Embryonic facial prominence (tissue), 1 donor: ENCODE results near the gene HSPD1.
"Not testable (repeated sequence)": the region's sequence is repeated elsewhere in the genome, so short reads cannot be mapped to it uniquely, and the experiment has no call there.

Source experiments
- DNase-seq: peaks from one replicate; pipeline ENCODE4 v3.0.0-alpha.2; 2016; ENCODE audit errors: extremely low spot score

HSPD1 gene

DNA sequence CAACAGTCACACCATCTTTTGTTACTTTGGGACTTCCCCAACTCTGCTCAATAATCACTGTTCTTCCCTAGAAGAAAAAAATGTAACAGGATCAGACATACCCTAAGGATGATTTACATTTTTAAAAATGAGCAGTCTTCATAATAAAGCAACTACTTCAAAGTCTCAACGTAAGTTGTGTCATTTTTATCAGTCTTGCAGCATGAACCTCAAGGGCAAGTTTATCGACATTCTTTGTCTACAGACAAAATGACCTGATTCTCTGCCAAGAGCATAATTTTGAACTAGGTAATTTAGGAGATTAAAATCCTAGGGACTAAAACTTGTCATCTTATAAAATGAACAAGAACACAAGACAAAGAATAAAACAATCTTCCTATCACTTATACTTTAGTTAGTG is 2.3 kb downstream of the HSPD1 start:
- DNase-seq: no peak

DNA sequence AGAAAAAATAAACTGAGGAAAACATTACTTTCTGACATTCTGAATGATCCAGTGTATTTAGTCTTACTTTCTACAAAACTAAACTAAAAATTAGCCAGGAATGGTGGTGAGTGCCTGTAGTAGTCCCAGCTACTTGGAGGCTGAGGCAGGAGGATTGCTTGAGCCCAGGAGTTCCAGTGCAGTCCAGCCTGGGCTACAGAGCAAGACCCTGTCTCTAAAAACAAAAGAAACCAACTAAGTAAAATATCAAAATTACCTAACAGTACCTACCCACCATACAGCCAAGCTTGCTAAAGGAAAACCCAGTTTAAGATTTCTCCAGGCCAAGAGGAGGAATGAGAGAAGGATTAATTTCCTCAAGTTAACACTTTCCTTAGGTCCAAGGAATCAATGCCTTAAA is 2.9 kb downstream of the HSPD1 start:
- DNase-seq: no peak

DNA sequence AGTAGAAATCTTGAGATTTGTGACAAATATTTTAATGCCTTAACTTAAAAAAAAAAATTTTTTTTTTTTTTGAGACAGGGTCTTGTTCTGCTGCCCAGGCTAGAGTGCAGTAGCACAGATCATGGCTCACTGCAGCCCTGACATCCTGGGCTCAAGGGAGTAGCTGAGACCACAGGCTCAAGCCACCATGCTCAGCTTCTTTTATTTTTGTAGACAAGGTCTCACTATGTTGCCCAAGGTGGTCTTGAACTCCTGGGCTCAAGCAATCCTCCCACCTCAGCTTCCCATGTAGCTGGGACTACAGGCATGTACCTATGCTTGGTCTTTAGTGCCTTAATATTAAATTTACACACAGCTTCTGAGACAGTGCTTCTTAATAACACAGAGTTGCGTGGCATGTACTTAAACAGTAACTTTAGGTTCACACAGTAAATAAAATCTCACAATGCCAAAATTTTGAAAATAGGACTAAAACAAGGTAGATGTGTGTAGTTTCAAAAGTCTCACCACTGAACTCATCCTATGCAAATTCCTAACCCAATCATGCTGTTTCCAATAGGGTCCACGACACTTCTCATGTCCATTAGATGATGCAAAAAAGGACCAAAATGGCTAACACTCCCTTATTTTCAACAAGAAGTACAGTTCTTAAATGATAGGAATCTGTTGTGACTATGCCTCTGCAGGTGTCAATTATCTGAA is 4.1 kb downstream of the HSPD1 start:
- no peak for DNase-seq

DNA sequence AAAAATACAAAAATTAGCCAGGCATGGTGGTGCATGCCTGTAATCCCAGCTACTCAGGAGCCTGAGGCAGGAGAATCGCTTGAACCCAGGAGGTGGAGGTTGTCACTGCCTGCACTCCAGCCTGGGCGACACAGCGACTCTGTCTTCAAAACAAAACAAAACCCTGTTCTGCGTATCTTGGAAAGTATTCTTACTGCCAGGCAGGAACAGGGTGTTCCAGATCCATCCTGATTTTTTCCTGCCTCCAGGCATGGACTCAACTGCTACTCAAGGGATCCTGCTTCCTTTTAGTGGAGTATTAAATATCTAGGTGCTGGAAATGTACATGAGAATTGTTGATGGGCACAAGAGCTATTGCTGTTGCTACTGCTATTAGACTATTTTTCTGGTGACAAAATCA is 12.3 kb downstream of the HSPD1 start:
- DNase-seq: no peak

DNA sequence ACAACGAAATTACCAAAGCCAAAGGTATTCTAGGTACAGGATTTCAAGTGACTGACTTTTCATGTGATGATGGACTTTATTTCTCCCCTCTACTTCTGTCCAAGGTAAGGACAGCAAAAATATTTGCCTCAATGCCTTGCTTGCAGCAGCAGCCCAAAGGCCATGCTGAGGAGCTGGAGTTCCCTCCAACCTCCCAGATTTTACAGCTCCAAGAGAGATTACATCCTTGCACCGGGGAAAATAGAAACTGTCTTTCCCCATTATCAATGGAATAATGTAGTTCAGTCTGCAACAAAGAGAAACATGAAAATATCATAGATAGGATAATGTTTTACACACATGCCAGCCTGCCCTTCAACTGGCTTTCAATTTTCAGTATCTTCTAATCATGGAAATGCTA is 13.5 kb downstream of the HSPD1 start:
- no peak for DNase-seq

DNA sequence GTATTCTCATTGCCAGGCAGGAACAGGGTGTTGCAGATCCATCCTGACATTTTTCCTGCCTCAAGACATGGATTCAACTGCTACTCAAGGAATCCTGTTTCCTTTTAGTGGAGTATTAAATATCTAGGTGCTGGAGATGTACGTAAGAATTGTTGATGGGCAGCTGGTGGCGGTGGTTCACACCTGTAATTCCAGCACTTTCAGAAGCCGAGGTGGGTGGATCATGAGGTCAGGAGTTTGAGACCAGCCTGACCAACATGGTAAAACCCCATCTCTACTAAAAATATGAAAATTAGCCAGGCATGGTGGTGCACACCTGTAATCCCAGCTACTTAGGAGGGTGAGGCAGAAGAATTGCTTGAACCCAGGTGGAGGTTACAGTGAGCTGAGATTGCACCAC is 15.4 kb downstream of the HSPD1 start:
- not testable (repeated sequence) for DNase-seq

DNA sequence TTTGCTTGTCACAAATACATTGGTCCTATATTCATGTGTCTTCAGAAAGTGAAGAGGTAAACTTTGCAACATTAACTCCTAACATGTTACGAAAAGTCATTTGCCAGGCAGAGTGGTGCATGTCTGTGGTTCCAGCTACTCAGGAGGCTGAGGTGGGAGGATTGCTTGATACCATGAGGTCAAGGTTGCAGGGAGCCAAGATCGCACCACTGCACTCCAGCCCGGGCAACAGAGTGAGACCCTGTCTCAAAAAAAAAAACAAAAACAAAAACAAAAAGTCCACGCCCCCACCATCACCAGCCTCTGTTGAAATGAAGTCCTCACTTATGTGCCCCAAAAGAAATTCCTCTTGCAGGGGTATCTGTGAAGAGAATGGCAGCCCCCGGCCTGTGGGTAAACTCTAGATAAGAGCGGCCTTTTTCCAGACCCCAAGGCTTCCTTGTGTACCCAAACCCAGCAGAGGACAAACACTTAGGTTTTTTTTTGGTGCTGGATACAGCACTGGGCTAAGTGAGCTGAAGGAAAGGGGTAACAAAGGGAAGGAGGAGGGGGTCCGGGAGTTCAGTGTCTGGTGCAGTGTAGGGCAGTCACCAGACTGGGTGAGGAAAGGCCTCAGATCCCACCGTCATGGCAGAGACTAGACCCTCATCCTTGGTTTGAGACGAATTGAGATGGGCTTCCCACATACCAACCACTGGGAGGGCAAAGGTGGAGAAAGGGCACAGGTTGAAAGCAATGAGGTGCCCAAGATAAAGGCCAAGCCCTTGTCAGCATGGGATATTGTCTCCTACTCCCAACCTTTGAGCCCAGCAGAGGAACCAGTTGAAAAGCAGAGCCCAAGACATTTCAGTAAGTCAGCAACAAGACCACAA is 19.2 kb downstream of the HSPD1 start:
- no peak for DNase-seq

DNA sequence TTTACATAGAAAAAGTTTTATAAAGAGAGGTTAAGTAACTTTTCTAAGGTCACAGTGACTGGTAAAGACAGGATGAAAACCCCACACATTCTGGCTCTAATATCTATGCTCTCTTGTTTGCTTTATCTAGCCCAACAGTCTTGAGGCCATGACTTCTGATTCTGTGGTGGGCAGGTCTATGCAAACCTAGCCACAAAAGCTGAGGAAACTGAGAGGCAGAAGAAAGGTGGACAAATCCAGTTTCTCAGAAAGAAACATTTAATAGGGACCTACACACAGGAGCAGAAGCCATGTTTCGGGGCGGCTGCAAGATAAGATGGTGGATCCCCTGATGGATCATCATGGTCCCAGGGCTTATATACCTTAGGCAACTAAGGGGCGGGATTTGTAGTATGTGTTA is 21.8 kb downstream of the HSPD1 start:
- DNase-seq: no peak

DNA sequence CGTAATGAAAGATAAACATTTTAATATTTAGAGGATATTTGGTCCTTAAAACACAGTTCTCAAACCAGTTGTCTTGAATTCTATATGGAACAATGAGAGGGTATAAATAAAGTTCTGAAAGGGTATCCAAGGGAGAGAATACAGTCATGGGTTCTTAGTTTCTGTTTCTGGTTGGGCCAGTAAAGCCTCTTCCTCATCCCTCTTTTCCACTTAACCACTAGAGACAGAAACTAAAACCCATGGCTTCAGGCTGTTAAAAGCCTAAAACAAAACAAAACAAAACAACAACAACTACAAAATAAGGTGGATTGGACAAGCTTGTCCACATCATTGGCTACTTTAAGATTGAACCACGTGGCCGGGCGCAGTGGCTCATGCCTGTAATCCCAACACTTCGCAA is 27.5 kb downstream of the HSPD1 start:
- DNase-seq: no peak

DNA sequence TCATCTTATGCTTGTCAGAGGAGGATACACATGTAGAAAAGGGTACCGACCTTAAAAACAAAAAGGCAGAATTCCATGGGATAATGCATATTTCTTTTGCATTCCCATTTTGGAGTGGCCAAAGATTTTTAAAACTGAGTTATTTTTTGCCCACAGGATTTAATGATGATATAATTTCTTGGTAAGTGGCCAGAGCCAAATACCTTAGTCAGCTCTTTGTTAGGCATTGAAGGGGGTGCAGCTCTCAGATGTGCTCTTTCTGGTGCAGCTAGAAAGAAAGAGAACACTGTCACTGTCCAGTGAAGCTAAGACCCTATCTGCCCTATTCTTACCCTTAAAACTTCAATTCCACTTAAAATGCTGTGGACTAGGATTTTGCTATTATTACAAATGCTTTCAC is 35.5 kb downstream of the HSPD1 start:
- DNase-seq: no peak

DNA sequence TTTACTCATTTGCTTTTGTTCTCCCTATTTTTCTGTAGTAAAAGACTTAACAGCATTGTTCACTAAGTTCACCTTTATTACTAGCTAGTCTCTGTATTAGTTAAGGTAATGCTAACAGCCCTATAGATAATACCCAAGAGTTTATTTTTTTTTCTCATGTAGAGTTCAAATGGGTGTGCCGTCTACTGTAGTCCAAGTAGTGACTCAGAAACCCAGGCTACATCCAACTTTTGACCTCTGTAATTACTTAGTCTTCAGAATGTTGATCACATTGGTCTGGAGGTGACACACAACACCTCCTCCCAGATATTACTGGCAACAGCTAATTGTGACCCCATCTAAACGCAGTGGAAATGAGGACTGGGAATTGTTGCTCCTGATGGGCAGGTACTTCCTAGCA is 38.6 kb downstream of the HSPD1 start:
- DNase-seq: no peak

DNA sequence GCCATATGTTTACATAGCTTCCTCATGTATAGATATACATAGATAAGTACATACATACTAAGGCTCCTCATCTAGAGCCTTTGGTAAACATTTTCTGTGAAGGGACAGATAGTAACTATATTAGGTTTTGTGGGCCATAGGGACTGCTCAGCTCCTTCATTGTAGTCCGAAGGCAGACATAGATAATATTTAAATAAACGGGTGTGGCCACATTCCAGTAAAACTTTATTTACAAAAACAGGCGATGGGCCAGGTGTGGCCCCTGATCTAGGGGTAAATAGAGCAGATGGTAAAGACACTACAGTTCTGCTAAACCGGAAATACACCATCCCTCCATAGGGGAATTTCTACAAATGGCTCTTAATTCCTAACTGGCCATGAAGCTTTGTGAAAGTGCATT is 39.0 kb downstream of the HSPD1 start:
- no peak for DNase-seq

DNA sequence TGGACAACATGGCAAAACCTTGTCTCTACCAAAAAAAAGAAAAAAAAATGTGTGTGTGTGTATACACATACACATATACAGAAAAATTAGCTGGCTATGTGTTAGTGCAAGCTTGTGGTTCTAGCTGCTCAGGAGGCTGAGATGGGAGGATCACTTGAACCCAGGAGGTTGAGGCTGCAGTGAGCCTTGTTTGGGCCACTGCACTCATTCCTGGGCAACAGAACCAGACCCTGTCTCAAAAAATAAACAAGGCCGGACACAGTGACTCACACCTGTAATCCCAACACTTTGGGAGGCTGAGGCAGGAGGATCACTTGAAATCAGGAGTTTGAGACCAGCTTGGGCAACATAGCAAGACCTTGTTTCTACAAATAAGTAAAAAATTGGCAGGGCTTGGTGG is 44.2 kb downstream of the HSPD1 start:
- no peak for DNase-seq

DNA sequence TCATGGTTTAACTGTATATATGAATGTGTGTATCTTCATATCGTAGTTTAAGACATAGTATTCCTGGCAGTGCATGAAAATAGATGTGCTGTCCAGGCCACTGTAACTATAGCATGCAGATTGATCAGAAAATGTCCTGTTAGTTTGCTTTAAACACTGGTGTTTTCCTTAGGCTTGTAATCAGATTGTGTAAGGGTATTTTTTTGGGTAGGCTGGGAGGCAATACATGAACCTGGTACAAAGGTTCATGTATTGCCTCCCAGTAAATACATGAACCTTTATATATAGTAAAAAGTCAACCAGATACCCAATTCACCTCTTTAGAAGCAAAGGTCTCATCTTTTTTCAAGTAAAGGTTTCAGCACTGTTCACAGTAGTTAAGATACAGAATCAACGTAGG is 44.7 kb downstream of the HSPD1 start:
- DNase-seq: no peak

DNA sequence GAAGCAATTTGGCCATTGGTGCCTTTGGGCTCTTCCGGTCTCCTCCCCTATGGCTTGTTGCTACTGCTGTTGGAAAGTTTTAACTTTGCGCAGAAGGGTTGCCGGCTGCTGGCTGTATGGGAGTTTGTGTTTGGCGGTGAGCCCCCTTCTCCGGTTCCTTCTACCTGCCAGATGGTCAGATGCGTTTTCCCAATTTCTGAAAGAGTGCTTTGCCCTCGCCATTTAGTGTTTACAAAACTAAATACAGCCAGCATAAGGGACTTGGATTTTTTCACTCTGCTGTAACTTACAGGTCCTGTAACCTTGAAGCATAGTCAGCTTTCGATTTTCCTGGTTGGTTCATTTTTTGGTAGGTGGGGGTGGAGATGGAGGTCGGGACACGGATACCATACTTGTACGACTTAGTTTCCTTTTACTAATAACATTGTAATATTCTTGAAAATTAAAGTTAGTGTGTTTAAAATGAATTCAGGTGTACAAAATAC is 45.7 kb downstream of the HSPD1 start:
- no peak for DNase-seq

DNA sequence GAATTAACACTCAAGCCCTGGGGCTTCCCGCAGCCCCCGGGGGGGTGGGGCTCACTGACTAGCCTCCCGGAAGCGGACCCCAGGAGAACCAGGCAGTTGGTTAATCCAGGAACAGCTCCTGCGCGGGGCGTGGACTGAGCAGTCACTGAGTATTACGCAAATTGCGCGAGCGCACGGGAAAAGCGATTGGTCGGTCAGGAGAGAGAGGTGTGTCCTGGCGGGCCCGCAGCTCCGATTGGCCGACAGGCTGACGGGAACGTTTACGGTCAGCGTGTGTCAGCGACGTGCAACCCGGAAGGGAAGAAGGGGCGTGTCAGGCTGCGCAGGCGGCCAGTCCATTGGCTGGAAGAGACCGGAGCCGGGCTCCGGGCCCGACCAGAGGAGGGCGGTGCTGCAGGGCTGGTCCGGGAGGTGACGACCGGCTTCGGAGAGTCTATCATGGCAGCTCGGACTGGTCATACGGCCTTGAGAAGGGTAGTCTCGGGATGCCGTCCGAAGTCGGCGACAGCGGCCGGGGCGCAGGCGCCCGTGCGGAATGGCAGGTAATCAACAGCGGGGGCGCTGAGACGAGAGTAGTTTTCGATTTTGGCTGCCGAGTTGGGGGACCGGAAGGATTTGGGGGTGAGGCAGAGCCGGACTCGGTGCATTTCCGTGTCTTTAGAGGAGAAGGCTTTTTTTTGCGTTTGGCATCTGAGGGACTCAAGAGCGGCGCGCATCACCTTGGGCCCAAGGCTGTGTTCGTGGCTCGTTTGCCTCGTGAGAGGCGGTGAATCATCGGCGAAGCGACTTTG is 46.3 kb downstream of the HSPD1 start, which contains the start of gene COQ10B:
TSS of gene COQ10B (plus strand) at position 430 of the 791 bp plus-strand sequence. CDS start at position 439, 9 bp downstream.
- DNase-seq: peak; percentile 99

DNA sequence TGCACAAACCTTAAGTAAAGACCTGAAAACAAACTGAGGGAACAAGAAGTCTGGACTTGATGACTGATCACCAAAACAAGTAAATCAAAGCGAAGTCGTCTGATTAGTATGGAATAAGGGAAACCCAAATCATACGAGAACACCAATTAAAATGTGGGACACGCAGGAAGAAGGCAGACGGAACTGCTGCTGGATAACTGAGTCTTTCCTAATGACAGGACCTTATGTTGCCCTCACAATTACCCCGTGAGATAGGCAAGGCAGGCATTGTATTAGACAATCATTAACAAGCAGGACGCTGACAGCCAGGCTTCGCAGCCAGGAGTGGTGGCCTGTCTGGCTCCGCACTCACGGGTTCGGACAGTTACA is 46.9 kb downstream of the HSPD1 start:
- DNase-seq: no peak

DNA sequence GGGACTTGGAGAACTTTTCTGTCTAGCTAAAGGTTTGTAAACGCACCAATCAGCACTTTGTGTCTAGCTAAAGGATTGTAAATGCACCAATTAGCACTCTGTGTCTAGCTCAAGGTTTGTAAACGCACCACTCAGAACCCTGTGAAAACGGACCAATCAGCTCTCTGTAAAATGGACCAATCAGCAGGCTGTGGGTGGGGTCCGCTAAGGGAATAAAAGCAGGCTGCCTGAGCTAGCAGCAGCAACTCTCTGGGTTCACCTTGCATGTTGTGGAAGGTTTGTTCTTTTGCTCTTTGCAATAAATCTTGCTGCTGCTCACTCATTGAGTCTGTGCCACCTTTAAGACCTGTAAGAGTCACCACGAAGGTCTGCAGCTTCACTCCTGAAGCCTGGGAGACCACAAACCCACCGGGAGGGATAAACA is 48.7 kb downstream of the HSPD1 start:
- DNase-seq: not testable (repeated sequence)

DNA sequence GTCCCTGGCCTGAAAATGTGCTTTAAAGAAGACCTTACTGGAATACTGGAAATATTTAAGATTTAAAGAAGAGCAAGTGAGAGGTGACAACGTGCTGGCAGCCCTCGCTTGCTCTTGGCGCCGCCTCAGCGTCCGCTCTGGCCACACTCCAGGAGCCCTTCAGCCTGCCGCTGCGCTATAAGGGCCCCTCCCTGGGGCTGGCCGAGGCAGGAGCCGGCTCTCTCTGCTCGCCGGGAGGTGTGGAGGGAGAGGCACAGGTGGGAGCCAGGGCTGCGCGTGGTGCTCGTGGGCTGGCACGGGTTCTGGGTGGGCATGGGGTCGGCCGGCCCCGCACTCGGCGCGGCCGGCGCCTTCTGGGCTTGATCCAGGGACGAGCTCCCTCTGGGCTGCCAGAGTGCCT is 49.2 kb downstream of the HSPD1 start:
- DNase-seq: no peak

DNA sequence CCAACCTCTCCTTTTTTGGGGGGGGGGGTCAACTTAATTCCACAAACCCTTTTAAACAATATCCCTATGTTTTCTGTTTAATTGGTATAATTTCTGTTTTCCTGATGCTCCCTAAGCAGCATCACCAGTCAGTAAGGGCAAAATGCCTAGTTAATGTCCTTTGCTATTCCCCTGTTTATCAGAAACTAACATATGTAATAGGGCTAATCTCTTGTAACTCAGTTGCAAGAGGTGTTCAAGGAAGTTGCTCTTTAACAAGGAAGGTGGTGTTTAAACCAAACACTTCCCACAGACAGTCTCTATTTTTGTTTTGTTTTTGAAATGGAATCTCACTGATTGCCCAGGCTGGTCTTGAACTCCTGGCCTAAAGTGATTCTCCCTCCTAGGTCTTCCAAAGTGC is 52.8 kb downstream of the HSPD1 start:
- no peak for DNase-seq

DNA sequence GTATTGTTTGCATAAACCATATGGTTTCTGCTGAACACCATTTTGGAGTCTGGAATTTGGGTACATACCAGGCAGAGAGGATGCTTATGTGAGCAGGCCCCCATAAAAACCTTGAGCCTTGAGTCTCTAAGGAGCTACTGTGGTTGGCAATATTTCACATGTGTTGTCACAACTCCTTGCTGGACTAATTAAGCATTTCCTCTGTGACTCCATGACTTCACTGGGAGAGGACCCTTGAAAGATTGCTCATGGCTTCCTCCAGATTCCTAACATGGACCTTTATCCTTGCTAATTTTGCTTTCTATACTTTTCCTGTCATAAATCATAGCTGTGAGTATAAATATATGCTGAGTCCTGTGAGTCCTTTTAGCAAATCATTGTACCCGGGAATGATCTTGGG is 53.9 kb downstream of the HSPD1 start:
- no peak for DNase-seq

DNA sequence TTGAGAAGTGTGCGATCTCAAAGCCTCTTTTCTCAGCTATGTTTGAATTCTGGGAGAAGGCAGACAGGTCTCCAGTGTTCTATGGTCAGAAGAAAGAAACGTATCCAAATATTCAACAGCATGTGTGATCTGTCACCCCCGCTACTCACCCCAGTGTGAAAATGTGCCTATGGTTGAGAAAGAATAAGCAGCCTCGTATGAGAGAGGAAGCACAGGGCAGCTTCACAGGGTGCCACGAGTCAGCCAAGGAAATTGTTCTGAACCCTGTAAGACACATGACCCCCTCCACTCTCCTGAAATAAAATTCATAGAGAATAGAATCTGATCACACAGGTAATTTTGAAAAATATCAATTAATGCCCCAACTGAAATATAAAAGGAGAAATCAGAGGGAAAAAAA is 56.8 kb downstream of the HSPD1 start:
- no peak for DNase-seq
